Stimulated activated CD8-positive, alpha-beta memory T cell treated with anti-CD3 and anti-CD28 coated beads, Interleukin-7, amount 100 ng/mL, for 48 hours (primary cell): Measurements from ENCODE around the gene BOK.
"Not testable (repeated sequence)": the region's sequence is repeated elsewhere in the genome, so short reads cannot be mapped to it uniquely, and the experiment has no call there.

Experiments used
- DNase-seq, 2 donors: peaks; one replicate each; pipeline ENCODE4 v3.0.0-alpha.2; 2020; ENCODE audit warnings: low read depth in 1 of 2; ENCODE audit errors: extremely low read depth in 1 of 2

The BOK gene

GRCh38 chr2:241558532-241559322 is at the start of gene BOK:
BOK (plus strand) TSS chr2:241558745; CDS start chr2:241559484, 739 bp downstream.
- no peak for DNase-seq

- no peak for DNase-seq
These were observed 49.3 kb upstream of the BOK start for GRCh38 chr2:241509155-241509784.

- DNase-seq = no peak
These were observed 47.3 kb upstream of the BOK start for GRCh38 chr2:241511091-241511741.

- DNase-seq = no peak
These were observed 44.0 kb upstream of the BOK start for GRCh38 chr2:241514553-241514952.

- DNase-seq = no peak
These were observed 43.4 kb upstream of the BOK start for GRCh38 chr2:241514986-241515737.

- DNase-seq = no peak
These were observed 42.0 kb upstream of the BOK start for GRCh38 chr2:241516520-241516965.

GRCh38 chr2:241517297-241517696 is 41.2 kb upstream of the BOK start:
- DNase-seq = no peak

GRCh38 chr2:241519669-241520068 is 38.9 kb upstream of the BOK start:
- DNase-seq = no peak

- DNase-seq = no peak
These were observed 36.1 kb upstream of the BOK start for GRCh38 chr2:241522477-241522876.

- not testable (repeated sequence) for DNase-seq
These were observed 32.4 kb upstream of the BOK start for GRCh38 chr2:241525818-241526780.

GRCh38 chr2:241530571-241530970 is 28.0 kb upstream of the BOK start:
- DNase-seq = no peak

- DNase-seq = no peak
These were observed 27.3 kb upstream of the BOK start for GRCh38 chr2:241531161-241531722.

GRCh38 chr2:241532168-241532567 is 26.4 kb upstream of the BOK start:
- no peak for DNase-seq

- no peak for DNase-seq
These were observed 25.6 kb upstream of the BOK start for GRCh38 chr2:241532733-241533601.

- DNase-seq = no peak
These were observed 24.3 kb upstream of the BOK start for GRCh38 chr2:241534293-241534692.

- DNase-seq = no peak
These were observed 23.7 kb upstream of the BOK start for GRCh38 chr2:241534701-241535375.

GRCh38 chr2:241535871-241536655 is 22.5 kb upstream of the BOK start:
- no peak for DNase-seq
